GM12878 (cell line): ENCODE data around the gene ABCA2.

Experiments
- NFYB ChIP-seq: IDR thresholded peaks from 2 replicates; pipeline ENCODE4 v1.6.1; 2011; ENCODE audit warnings: low read depth, mild to moderate bottlenecking, low read length, improper control_type of control experiment, moderate library complexity; ENCODE audit not compliant: insufficient read depth
- PBX3 ChIP-seq: IDR thresholded peaks from 2 replicates; pipeline ENCODE4 v1.6.1; 2011; ENCODE audit warnings: mild to moderate bottlenecking, low read depth, low read length, moderate library complexity; ENCODE audit not compliant: insufficient replicate concordance
- POLR2A ChIP-seq: IDR thresholded peaks from 2 replicates; pipeline ENCODE4 v1.6.1; 2011; ENCODE audit warnings: low read depth, mild to moderate bottlenecking, low read length
- PRDM15 ChIP-seq: fragments of 450-650 bp; formaldehyde crosslinking; IDR thresholded peaks from 2 replicates; pipeline ENCODE4 v1.4.0; 2020; ENCODE audit warnings: mild to moderate bottlenecking, moderate library complexity
- RBBP5 ChIP-seq: fragments of 200-600 bp; sonication (generic); conservative IDR thresholded peaks from 2 replicates; pipeline ENCODE4 v1.6.1; 2016
- SIN3A ChIP-seq: IDR thresholded peaks from 2 replicates; pipeline ENCODE4 v1.6.1; 2012; ENCODE audit warnings: low read depth, low read length, improper control_type of control experiment

- TF ChIP-seq POLR2A (no peak), RBBP5 (no peak), NFYB (no peak), SIN3A (no peak), PBX3 (no peak), PRDM15 (CRISPR knock-in tag) (no peak)
These were observed 9.1 kb downstream of the ABCA2 start for GRCh38 chr9:137018761-137019559.
